Measurements from ENCODE around the gene TNNT2. TPM values are rescaled to one million over a fixed set of nuclear protein-coding genes. Genes with fewer than 3 reads are reported as not detected.

The TNNT2 gene
- total RNA-seq, 2 experiments from 2014 or later: not detected

GRCh38 chr1:201344206-201345080 is 33.0 kb downstream of the TNNT2 start:
- Mint-ChIP-seq H3K36me3 (ENCODE audit: low read depth) (no peaks in the 10 kb centered on the region), H3K4me3 (no peak overlapping the region), H3K9me3 (ENCODE audit: low read depth) (peaks cover 2% of the 10 kb centered on the region), H3K27ac (no peak overlapping the region), H3K4me1 (no peaks in the 10 kb centered on the region), H3K27me3 (peaks cover 20% of the 10 kb centered on the region)
- POLR2A ChIA-PET: no interaction called here
- DNase-seq (no peak), ATAC-seq (no peak)
- intact Hi-C loops (cut with DNase I, micrococcal nuclease): no loop called here
- CTCF ChIA-PET: interaction anchor here (0.8 kb wide), 1 partner anchor 325 kb away, joined by 3 read pairs; no protein-coding TSS in a partner anchor

- ATAC-seq (no peak), DNase-seq (no peak)
- POLR2A ChIA-PET: no interaction called here
- Mint-ChIP-seq H3K27me3 (peaks cover 11% of the 10 kb centered on the region), H3K9me3 (ENCODE audit: low read depth) (peaks cover 2% of the 10 kb centered on the region), H3K4me1 (no peaks in the 10 kb centered on the region), H3K27ac (no peak overlapping the region), H3K4me3 (no peak overlapping the region), H3K36me3 (ENCODE audit: low read depth) (no peaks in the 10 kb centered on the region)
- intact Hi-C loops (cut with DNase I, micrococcal nuclease): no loop called here
- CTCF ChIA-PET: interaction anchor here (1.9 kb wide), 1 partner anchor 33 kb away, joined by 4 read pairs; no protein-coding TSS in a partner anchor
Measured at GRCh38 chr1:201341377-201341776, 36.1 kb downstream of the TNNT2 start.

- ChIA-PET POLR2A (interaction anchor here (0.6 kb wide), 1 partner anchor 365 kb away, joined by 3 read pairs; no protein-coding TSS in a partner anchor), CTCF (interaction anchor here (0.6 to 0.9 kb wide), 3 partner anchors 8 to 110 kb away, joined by 3 to 5 read pairs (median 4); no protein-coding TSS in a partner anchor)
- intact Hi-C loops (cut with DNase I, micrococcal nuclease): no loop called here
- H3K27ac Mint-ChIP-seq: no peak overlapping the region
- ATAC-seq: no peak
- no peaks in the 10 kb centered on the region for H3K36me3 Mint-ChIP-seq (ENCODE audit: low read depth)
- no peak for DNase-seq
- peaks cover 2% of the 10 kb centered on the region for H3K9me3 Mint-ChIP-seq (ENCODE audit: low read depth)
- H3K4me1 Mint-ChIP-seq: no peaks in the 10 kb centered on the region
- H3K4me3 Mint-ChIP-seq: no peak overlapping the region
- peaks cover 5% of the 10 kb centered on the region for H3K27me3 Mint-ChIP-seq
Measured at GRCh38 chr1:201336711-201337450, 40.6 kb downstream of the TNNT2 start.

GRCh38 chr1:201335901-201336300 is 41.6 kb downstream of the TNNT2 start:
- intact Hi-C loops (cut with DNase I, micrococcal nuclease): no loop called here

GRCh38 chr1:201335174-201335870 is 42.2 kb downstream of the TNNT2 start:
- POLR2A ChIA-PET: no interaction called here
- H3K27me3 Mint-ChIP-seq: peaks cover 3% of the 10 kb centered on the region
- CTCF ChIA-PET: no interaction called here
- ATAC-seq (no peak), DNase-seq (no peak)
- H3K4me1 Mint-ChIP-seq: no peaks in the 10 kb centered on the region
- H3K4me3 Mint-ChIP-seq: no peak overlapping the region
- no peaks in the 10 kb centered on the region for H3K9me3 Mint-ChIP-seq (ENCODE audit: low read depth)
- no peaks in the 10 kb centered on the region for H3K36me3 Mint-ChIP-seq (ENCODE audit: low read depth)
- H3K27ac Mint-ChIP-seq: no peak overlapping the region
- intact Hi-C loops (cut with DNase I, micrococcal nuclease): no loop called here

More at GRCh38 chr1:201335901-201336300, 41.6 kb downstream of the TNNT2 start:
- CTCF ChIA-PET: no interaction called here
- DNase-seq (no peak), ATAC-seq (no peak)
- H3K4me1 Mint-ChIP-seq: no peaks in the 10 kb centered on the region
- no peaks in the 10 kb centered on the region for H3K9me3 Mint-ChIP-seq (ENCODE audit: low read depth)
- POLR2A ChIA-PET: no interaction called here
- peaks cover 4% of the 10 kb centered on the region for H3K27me3 Mint-ChIP-seq
- H3K36me3 Mint-ChIP-seq (ENCODE audit: low read depth): no peaks in the 10 kb centered on the region
- H3K4me3 Mint-ChIP-seq: no peak overlapping the region
- H3K27ac Mint-ChIP-seq: no peak overlapping the region

GRCh38 chr1:201334325-201335173 is 42.9 kb downstream of the TNNT2 start:
- ATAC-seq (no peak), DNase-seq (no peak)
- ChIA-PET CTCF (no interaction called here), POLR2A (no interaction called here)
- no peaks in the 10 kb centered on the region for H3K4me1 Mint-ChIP-seq
- H3K4me3 Mint-ChIP-seq: no peak overlapping the region
- no peak overlapping the region for H3K27ac Mint-ChIP-seq
- no peaks in the 10 kb centered on the region for H3K36me3 Mint-ChIP-seq (ENCODE audit: low read depth)
- peaks cover 2% of the 10 kb centered on the region for H3K27me3 Mint-ChIP-seq
- intact Hi-C loops (cut with DNase I, micrococcal nuclease): no loop called here
- H3K9me3 Mint-ChIP-seq (ENCODE audit: low read depth): no peaks in the 10 kb centered on the region

- DNase-seq: no peak
- no peaks in the 10 kb centered on the region for H3K9me3 Mint-ChIP-seq (ENCODE audit: low read depth)
- POLR2A ChIA-PET: no interaction called here
- no peak overlapping the region for H3K27ac Mint-ChIP-seq
- H3K27me3 Mint-ChIP-seq: no peaks in the 10 kb centered on the region
- H3K4me3 Mint-ChIP-seq: no peak overlapping the region
- H3K4me1 Mint-ChIP-seq: no peaks in the 10 kb centered on the region
- intact Hi-C loops (cut with DNase I, micrococcal nuclease): no loop called here
- CTCF ChIA-PET: no interaction called here
- no peaks in the 10 kb centered on the region for H3K36me3 Mint-ChIP-seq (ENCODE audit: low read depth)
- ATAC-seq: no peak
Measured at GRCh38 chr1:201332616-201333335, 44.7 kb downstream of the TNNT2 start.

- DNase-seq: no peak
- ATAC-seq: no peak
- H3K27me3 Mint-ChIP-seq: no peaks in the 10 kb centered on the region
- ChIA-PET CTCF (no interaction called here), POLR2A (no interaction called here)
- H3K9me3 Mint-ChIP-seq (ENCODE audit: low read depth): no peaks in the 10 kb centered on the region
- intact Hi-C loops (cut with DNase I, micrococcal nuclease): no loop called here
- no peaks in the 10 kb centered on the region for H3K36me3 Mint-ChIP-seq (ENCODE audit: low read depth)
- no peaks in the 10 kb centered on the region for H3K4me1 Mint-ChIP-seq
- no peak overlapping the region for H3K4me3 Mint-ChIP-seq
- H3K27ac Mint-ChIP-seq: no peak overlapping the region
Measured at GRCh38 chr1:201332021-201332420, 45.5 kb downstream of the TNNT2 start.

GRCh38 chr1:201331166-201331565 is 46.3 kb downstream of the TNNT2 start:
- POLR2A ChIA-PET: no interaction called here

GRCh38 chr1:201330541-201330940 is 46.9 kb downstream of the TNNT2 start:
- no peaks in the 10 kb centered on the region for H3K36me3 Mint-ChIP-seq (ENCODE audit: low read depth)
- POLR2A ChIA-PET: no interaction called here

More at GRCh38 chr1:201331166-201331565, 46.3 kb downstream of the TNNT2 start:
- Mint-ChIP-seq H3K4me3 (no peak overlapping the region), H3K36me3 (ENCODE audit: low read depth) (no peaks in the 10 kb centered on the region), H3K27me3 (no peaks in the 10 kb centered on the region), H3K4me1 (no peaks in the 10 kb centered on the region), H3K27ac (no peak overlapping the region), H3K9me3 (ENCODE audit: low read depth) (no peaks in the 10 kb centered on the region)
- CTCF ChIA-PET: no interaction called here
- DNase-seq (no peak), ATAC-seq (no peak)
- intact Hi-C loops (cut with DNase I, micrococcal nuclease): no loop called here

More at GRCh38 chr1:201330541-201330940, 46.9 kb downstream of the TNNT2 start:
- no peak for DNase-seq
- intact Hi-C loops (cut with DNase I, micrococcal nuclease): no loop called here
- Mint-ChIP-seq H3K4me3 (no peak overlapping the region), H3K27me3 (no peaks in the 10 kb centered on the region), H3K4me1 (no peaks in the 10 kb centered on the region), H3K9me3 (ENCODE audit: low read depth) (no peaks in the 10 kb centered on the region), H3K27ac (no peak overlapping the region)
- CTCF ChIA-PET: interaction anchor here (1.1 kb wide), 1 partner anchor 19 kb away, joined by 3 read pairs; no protein-coding TSS in a partner anchor
- ATAC-seq: no peak
